ENCODE results near the gene C14orf119.
A peak's percentile ranks its signal among the peaks of the same experiment; 100 is the strongest.
"Not testable (repeated sequence)": the region's sequence is repeated elsewhere in the genome, so short reads cannot be mapped to it uniquely, and the experiment has no call there.

Gene C14orf119

GRCh38 chr14:23091294-23092225, 3.7 kb upstream of the C14orf119 start:
- no peak for DNase-seq

GRCh38 chr14:23093104-23093503, 2.2 kb upstream of the C14orf119 start:
- no peak for DNase-seq

- DNase-seq = no peak
Observed at GRCh38 chr14:23093526-23093925, 1.8 kb upstream of the C14orf119 start.

GRCh38 chr14:23093991-23094665, 1.2 kb upstream of the C14orf119 start:
- no peak for DNase-seq

GRCh38 chr14:23094666-23095195, 574 bp upstream of the C14orf119 start, which contains the start of gene ACIN1:
ACIN1 (minus strand) TSS chr14:23095136; CDS start chr14:23095112, 24 bp downstream.
- DNase-seq = no peak

- DNase-seq = no peak
Observed at GRCh38 chr14:23097786-23098185, 2.5 kb downstream of the C14orf119 start.

- DNase-seq = peak; percentile 75
Observed at GRCh38 chr14:23099212-23099861, 4.0 kb downstream of the C14orf119 start.

GRCh38 chr14:23101213-23101970, 6.1 kb downstream of the C14orf119 start:
- peak; percentile 100 for DNase-seq

- no peak for DNase-seq
Observed at GRCh38 chr14:23101986-23102625, 6.8 kb downstream of the C14orf119 start.

GRCh38 chr14:23102801-23103200, 7.5 kb downstream of the C14orf119 start:
- DNase-seq = no peak

- no peak for DNase-seq
Observed at GRCh38 chr14:23103581-23103980, 8.3 kb downstream of the C14orf119 start.

GRCh38 chr14:23104070-23104590, 8.8 kb downstream of the C14orf119 start:
- DNase-seq = no peak

- peak; percentile 90 for DNase-seq
Observed at GRCh38 chr14:23104591-23105347, 9.5 kb downstream of the C14orf119 start, which contains the start of gene CIROP. CIROP (minus strand) TSS chr14:23104989; CDS start chr14:23104920, 69 bp downstream.

GRCh38 chr14:23105348-23105824, 10.1 kb downstream of the C14orf119 start:
- DNase-seq = no peak

- no peak for DNase-seq
Observed at GRCh38 chr14:23106747-23107045, 11.4 kb downstream of the C14orf119 start.

- DNase-seq = not testable (repeated sequence)
Observed at GRCh38 chr14:23107620-23108019, 12.3 kb downstream of the C14orf119 start.

GRCh38 chr14:23108169-23108568, 12.9 kb downstream of the C14orf119 start:
- not testable (repeated sequence) for DNase-seq

GRCh38 chr14:23109769-23110168, 14.5 kb downstream of the C14orf119 start:
- DNase-seq = no peak

GRCh38 chr14:23110579-23111365, 15.5 kb downstream of the C14orf119 start:
- DNase-seq = no peak

Measured in NCI-H2029 treated with DMSO at 0.1 percent for 48 hours (cell line).